Epithelial cell of esophagus (primary cell): ENCODE data around the gene ARHGEF28.

Experiments used
- DNase-seq: peaks from one replicate; pipeline ENCODE4 v3.0.0; 2010; ENCODE audit warnings: low read depth
- H3K4me3 ChIP-seq: 2 replicates; pipeline ENCODE4 v1.5.1; 2011; ENCODE audit warnings: mild to moderate bottlenecking, low read length, control low read depth
- CTCF ChIP-seq: IDR thresholded peaks from 2 replicates; pipeline ENCODE4 v1.5.1; 2011; ENCODE audit warnings: low read depth, mild to moderate bottlenecking, low read length, control low read depth, inconsistent platforms; ENCODE audit not compliant: insufficient read depth; ENCODE audit errors: missing control alignments

The ARHGEF28 gene

GRCh38 chr5:73814233-73814846 lies 188.3 kb downstream of the ARHGEF28 start:
- peak overlapping the region; percentile 53 for H3K4me3 ChIP-seq
- DNase-seq = no peak
- TF ChIP-seq CTCF = no peak

- peak; percentile 91 for DNase-seq
- no peak overlapping the region for H3K4me3 ChIP-seq
- TF ChIP-seq CTCF = no peak
Observed at GRCh38 chr5:73815631-73816030, 189.6 kb downstream of the ARHGEF28 start.

GRCh38 chr5:73816656-73817420 lies 190.8 kb downstream of the ARHGEF28 start:
- peak; percentile 88 for DNase-seq
- no peak for TF ChIP-seq CTCF
- no peak overlapping the region for H3K4me3 ChIP-seq

GRCh38 chr5:73818357-73818756 lies 192.4 kb downstream of the ARHGEF28 start:
- peak; percentile 82 for DNase-seq
- H3K4me3 ChIP-seq = no peak overlapping the region
- TF ChIP-seq CTCF = no peak

GRCh38 chr5:73820326-73820725 lies 194.3 kb downstream of the ARHGEF28 start:
- no peak for TF ChIP-seq CTCF
- H3K4me3 ChIP-seq = no peak overlapping the region
- DNase-seq = peak; percentile 53

GRCh38 chr5:73821003-73821402 lies 195.0 kb downstream of the ARHGEF28 start:
- no peak for TF ChIP-seq CTCF
- H3K4me3 ChIP-seq = no peak overlapping the region
- peak; percentile 40 for DNase-seq
